Measurements from ENCODE around the gene GLIS1. TPM values are rescaled to one million over a fixed set of nuclear protein-coding genes. Genes with fewer than 3 reads are reported as not detected.

The GLIS1 gene
- total and polyA plus RNA-seq, 2 experiments from 2014 or later, result 0.22 to 0.61 TPM

DNA sequence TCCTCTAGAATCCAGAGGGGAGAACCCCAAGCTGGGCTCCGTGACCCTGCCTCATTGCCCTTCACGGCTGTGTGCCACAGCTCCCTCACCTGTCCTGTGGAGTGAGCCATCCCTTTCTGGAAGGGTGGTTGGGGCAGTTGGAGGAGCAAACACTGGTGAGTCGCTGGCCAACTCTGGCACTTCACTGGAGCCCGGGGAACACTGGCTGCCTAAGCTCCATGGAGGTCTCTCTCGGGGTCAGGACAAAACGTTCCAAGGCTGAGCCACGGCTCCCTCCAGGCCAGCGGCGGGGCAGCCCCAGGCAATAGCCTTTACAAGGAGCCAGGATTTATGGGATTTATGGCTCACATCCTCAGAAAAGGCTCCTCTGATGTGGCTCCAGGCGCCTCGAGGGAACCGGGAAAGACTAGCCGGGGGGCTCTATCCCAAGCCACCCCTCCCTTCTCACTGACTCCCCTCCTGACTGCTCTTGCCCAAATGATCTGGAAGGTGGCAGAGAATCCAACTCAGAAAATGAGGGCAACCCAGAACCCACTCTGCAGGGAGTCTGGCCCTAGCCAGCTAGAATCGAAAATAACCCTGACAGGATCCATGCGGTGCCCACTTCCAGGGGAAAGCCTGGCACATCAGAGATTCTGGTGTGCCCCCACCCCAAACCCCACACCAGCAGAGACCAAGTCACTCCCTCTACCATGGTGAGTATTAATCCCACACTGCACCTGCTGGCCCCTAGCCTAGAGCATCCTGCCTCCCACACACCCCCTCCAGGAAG lies 75.2 kb downstream of the GLIS1 start:
- Histone ChIP-seq H4K20me1 (ENCODE audit: insufficient read depth) (no peaks in the 10 kb centered on the region), H3K9me2 (ENCODE audit: insufficient read depth) (no peaks in the 10 kb centered on the region), H3K9ac (no peak overlapping the region), H3K79me2 (ENCODE audit: insufficient read depth) (no peaks in the 10 kb centered on the region), H3K4me1 (ENCODE audit: insufficient read depth) (no peaks in the 10 kb centered on the region), H2AFZ (no peak overlapping the region), H3K27ac (no peak overlapping the region), H3K9me3 (ENCODE audit: low read depth) (no peaks in the 10 kb centered on the region), H3K4me3 (no peak overlapping the region), H3K27me3 (replicated peaks; ENCODE audit: insufficient read depth) (peaks cover 44% of the 10 kb centered on the region), H3K4me2 (ENCODE audit: unreplicated experiment) (no peak overlapping the region), H3F3A (ENCODE audit: insufficient read depth) (no peaks in the 10 kb centered on the region), H3K36me3 (ENCODE audit: low read depth) (no peaks in the 10 kb centered on the region)
- no peak for DNase-seq
- in situ Hi-C loops (cut with MboI), result no loop called here
- TF ChIP-seq EZH2 (IDR thresholded peaks at IDR 0.05; ENCODE audit: insufficient read depth, poor library complexity, severe bottlenecking) (no peak), EZH2phosphoT487 (IDR thresholded peaks at IDR 0.05; ENCODE audit: insufficient read depth, low read depth) (no peak)
- 63% methylated on average over 15 of the region's 15 CpGs for WGBS, 2 experiments (ENCODE audit: low coverage in 1 of 2, low lambda C conversion rate in 2 of 2, missing lambda C conversion rate in 2 of 2)

DNA sequence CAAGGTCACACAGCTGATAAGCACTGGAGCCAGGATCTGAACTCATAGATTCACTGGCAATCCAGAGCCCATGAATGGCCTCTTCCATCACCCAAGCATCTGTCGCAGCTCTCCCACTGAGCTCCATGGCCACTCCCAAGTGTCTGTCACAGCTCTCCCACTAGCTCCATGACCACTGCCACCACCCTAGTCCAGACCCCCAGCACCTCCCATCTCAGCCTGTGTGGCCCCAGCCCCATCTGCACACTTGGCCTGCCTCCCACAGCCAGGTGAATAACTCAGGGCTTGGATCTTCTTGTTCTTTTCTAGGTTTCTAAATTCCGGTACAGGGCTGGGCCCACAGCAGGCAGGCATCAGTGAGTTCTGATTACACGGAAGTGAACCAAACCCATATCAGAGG lies 76.0 kb downstream of the GLIS1 start:
- Histone ChIP-seq H3K27me3 (replicated peaks; ENCODE audit: insufficient read depth) (peaks cover 51% of the 10 kb centered on the region), H3F3A (ENCODE audit: insufficient read depth) (no peaks in the 10 kb centered on the region), H3K36me3 (ENCODE audit: low read depth) (no peaks in the 10 kb centered on the region), H3K9me3 (ENCODE audit: low read depth) (no peaks in the 10 kb centered on the region), H3K27ac (no peak overlapping the region), H3K4me1 (ENCODE audit: insufficient read depth) (no peaks in the 10 kb centered on the region), H2AFZ (no peak overlapping the region), H3K79me2 (ENCODE audit: insufficient read depth) (no peaks in the 10 kb centered on the region), H3K9ac (no peak overlapping the region), H3K4me3 (no peak overlapping the region), H3K9me2 (ENCODE audit: insufficient read depth) (no peaks in the 10 kb centered on the region), H3K4me2 (ENCODE audit: unreplicated experiment) (no peak overlapping the region), H4K20me1 (ENCODE audit: insufficient read depth) (no peaks in the 10 kb centered on the region)
- DNase-seq, result no peak
- WGBS, 2 experiments (ENCODE audit: low coverage in 1 of 2, low lambda C conversion rate in 2 of 2, missing lambda C conversion rate in 2 of 2), result 73 to 78% methylated on average over 3 of the region's 3 CpGs
- TF ChIP-seq EZH2 (IDR thresholded peaks at IDR 0.05; ENCODE audit: insufficient read depth, poor library complexity, severe bottlenecking), result no peak
- TF ChIP-seq EZH2phosphoT487 (IDR thresholded peaks at IDR 0.05; ENCODE audit: insufficient read depth, low read depth), result no peak
- in situ Hi-C loops (cut with MboI), result no loop called here

DNA sequence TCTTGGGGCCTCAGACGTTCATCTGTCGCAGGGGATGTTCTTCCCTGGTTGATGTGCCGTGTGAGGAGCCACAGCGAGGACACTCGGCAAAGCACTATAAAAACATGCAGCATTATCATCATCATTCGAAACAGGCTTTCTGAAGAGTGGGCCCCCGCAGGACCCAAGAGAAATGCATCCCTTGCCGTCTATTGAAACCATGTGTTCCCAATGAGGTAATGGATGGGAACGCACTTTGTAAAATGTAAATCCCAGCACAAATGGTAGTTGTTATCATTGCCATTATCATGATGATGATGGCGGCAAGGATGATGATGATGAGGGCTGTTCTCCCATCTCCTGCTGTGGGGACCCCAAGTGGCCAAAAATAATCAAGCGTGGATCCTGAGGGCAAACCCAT lies 76.8 kb downstream of the GLIS1 start:
- TF ChIP-seq EZH2phosphoT487 (IDR thresholded peaks at IDR 0.05; ENCODE audit: insufficient read depth, low read depth) (no peak), EZH2 (IDR thresholded peaks at IDR 0.05; ENCODE audit: insufficient read depth, poor library complexity, severe bottlenecking) (no peak)
- Histone ChIP-seq H3K9me2 (ENCODE audit: insufficient read depth) (no peaks in the 10 kb centered on the region), H3K4me3 (no peak overlapping the region), H3K4me2 (ENCODE audit: unreplicated experiment) (no peak overlapping the region), H3K36me3 (ENCODE audit: low read depth) (no peaks in the 10 kb centered on the region), H3K4me1 (ENCODE audit: insufficient read depth) (no peaks in the 10 kb centered on the region), H2AFZ (no peak overlapping the region), H3F3A (ENCODE audit: insufficient read depth) (no peaks in the 10 kb centered on the region), H4K20me1 (ENCODE audit: insufficient read depth) (no peaks in the 10 kb centered on the region), H3K27me3 (replicated peaks; ENCODE audit: insufficient read depth) (peaks cover 57% of the 10 kb centered on the region), H3K27ac (no peak overlapping the region), H3K79me2 (ENCODE audit: insufficient read depth) (no peaks in the 10 kb centered on the region), H3K9me3 (ENCODE audit: low read depth) (no peaks in the 10 kb centered on the region), H3K9ac (no peak overlapping the region)
- 94 to 96% methylated on average over 11 of the region's 11 CpGs for WGBS, 2 experiments (ENCODE audit: low coverage in 1 of 2, low lambda C conversion rate in 2 of 2, missing lambda C conversion rate in 2 of 2)
- in situ Hi-C loops (cut with MboI), result no loop called here
- no peak for DNase-seq

GRCh38 chr1:53661496-53661895 lies 77.5 kb downstream of the GLIS1 start:
- Histone ChIP-seq H2AFZ (no peak overlapping the region), H4K20me1 (ENCODE audit: insufficient read depth) (no peaks in the 10 kb centered on the region), H3K79me2 (ENCODE audit: insufficient read depth) (no peaks in the 10 kb centered on the region), H3K4me3 (no peak overlapping the region), H3K9me2 (ENCODE audit: insufficient read depth) (no peaks in the 10 kb centered on the region), H3K27ac (no peak overlapping the region), H3K4me1 (ENCODE audit: insufficient read depth) (peaks cover 4% of the 10 kb centered on the region; the same call in 1 of the 2 replicates), H3K36me3 (ENCODE audit: low read depth) (no peaks in the 10 kb centered on the region), H3K9ac (no peak overlapping the region), H3K27me3 (replicated peaks; ENCODE audit: insufficient read depth) (peaks cover 52% of the 10 kb centered on the region), H3K4me2 (ENCODE audit: unreplicated experiment) (no peak overlapping the region), H3F3A (ENCODE audit: insufficient read depth) (no peaks in the 10 kb centered on the region), H3K9me3 (ENCODE audit: low read depth) (no peaks in the 10 kb centered on the region)
- WGBS, 2 experiments (ENCODE audit: low coverage in 1 of 2, low lambda C conversion rate in 2 of 2, missing lambda C conversion rate in 2 of 2), result 86 to 88% methylated on average over 7 to 8 of the region's 8 CpGs
- TF ChIP-seq EZH2phosphoT487 (IDR thresholded peaks at IDR 0.05; ENCODE audit: insufficient read depth, low read depth) (no peak), EZH2 (IDR thresholded peaks at IDR 0.05; ENCODE audit: insufficient read depth, poor library complexity, severe bottlenecking) (no peak)
- in situ Hi-C loops (cut with MboI), result no loop called here
- no peak for DNase-seq

All from GM23248 (cell line).